Measurements from ENCODE around the gene PCNX1. TPM values are rescaled to one million over a fixed set of nuclear protein-coding genes. Genes with fewer than 3 reads are reported as not detected.
"Not testable (repeated sequence)": the region's sequence is repeated elsewhere in the genome, so short reads cannot be mapped to it uniquely, and the experiment has no call there.

Gene PCNX1
- total RNA-seq, 4 donors from 2014 or later, result 41.8 to 83.1 (median 50.5) TPM

- WGBS, 2 donors, result 68 to 77% methylated on average over 5 of the region's 5 CpGs
- TF ChIP-seq EP300 (IDR thresholded peaks at IDR 0.05), result no peak
- TF ChIP-seq, protein P1, sequence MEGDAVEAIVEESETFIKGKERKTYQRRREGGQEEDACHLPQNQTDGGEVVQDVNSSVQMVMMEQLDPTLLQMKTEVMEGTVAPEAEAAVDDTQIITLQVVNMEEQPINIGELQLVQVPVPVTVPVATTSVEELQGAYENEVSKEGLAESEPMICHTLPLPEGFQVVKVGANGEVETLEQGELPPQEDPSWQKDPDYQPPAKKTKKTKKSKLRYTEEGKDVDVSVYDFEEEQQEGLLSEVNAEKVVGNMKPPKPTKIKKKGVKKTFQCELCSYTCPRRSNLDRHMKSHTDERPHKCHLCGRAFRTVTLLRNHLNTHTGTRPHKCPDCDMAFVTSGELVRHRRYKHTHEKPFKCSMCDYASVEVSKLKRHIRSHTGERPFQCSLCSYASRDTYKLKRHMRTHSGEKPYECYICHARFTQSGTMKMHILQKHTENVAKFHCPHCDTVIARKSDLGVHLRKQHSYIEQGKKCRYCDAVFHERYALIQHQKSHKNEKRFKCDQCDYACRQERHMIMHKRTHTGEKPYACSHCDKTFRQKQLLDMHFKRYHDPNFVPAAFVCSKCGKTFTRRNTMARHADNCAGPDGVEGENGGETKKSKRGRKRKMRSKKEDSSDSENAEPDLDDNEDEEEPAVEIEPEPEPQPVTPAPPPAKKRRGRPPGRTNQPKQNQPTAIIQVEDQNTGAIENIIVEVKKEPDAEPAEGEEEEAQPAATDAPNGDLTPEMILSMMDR (IDR thresholded peaks at IDR 0.05), result no peak
- no peak for TF ChIP-seq POLR2A (IDR thresholded peaks at IDR 0.05)
- no peak overlapping the region for H3K27ac ChIP-seq
- H3K9me3 ChIP-seq, result no peaks in the 10 kb centered on the region
- no peaks in the 10 kb centered on the region for H3K27me3 ChIP-seq
- no peaks in the 10 kb centered on the region for H3K36me3 ChIP-seq
- DNase-seq (ENCODE audit: low spot score in 2 of 2), result no peak
- H3K4me3 ChIP-seq, result no peak overlapping the region
- H3K4me1 ChIP-seq, result peaks cover 0 to 25% (median 3%) of the 10 kb centered on the region in 4 donors
Measured at GRCh38 chr14:70926235-70926830, 19.1 kb downstream of the PCNX1 start.

- Histone ChIP-seq H3K27me3 (no peaks in the 10 kb centered on the region), H3K27ac (no peak overlapping the region), H3K4me1 (peaks cover 0 to 35% (median 14%) of the 10 kb centered on the region in 4 donors), H3K36me3 (no peaks in the 10 kb centered on the region), H3K9me3 (no peaks in the 10 kb centered on the region), H3K4me3 (no peak overlapping the region)
- no peak for DNase-seq (ENCODE audit: low spot score in 2 of 2)
- TF ChIP-seq, protein P1 (IDR thresholded peaks at IDR 0.05), result no peak
- TF ChIP-seq POLR2A (IDR thresholded peaks at IDR 0.05), result no peak
- TF ChIP-seq EP300 (IDR thresholded peaks at IDR 0.05), result no peak
Measured at GRCh38 chr14:70931008-70931407, 23.7 kb downstream of the PCNX1 start.

DNA sequence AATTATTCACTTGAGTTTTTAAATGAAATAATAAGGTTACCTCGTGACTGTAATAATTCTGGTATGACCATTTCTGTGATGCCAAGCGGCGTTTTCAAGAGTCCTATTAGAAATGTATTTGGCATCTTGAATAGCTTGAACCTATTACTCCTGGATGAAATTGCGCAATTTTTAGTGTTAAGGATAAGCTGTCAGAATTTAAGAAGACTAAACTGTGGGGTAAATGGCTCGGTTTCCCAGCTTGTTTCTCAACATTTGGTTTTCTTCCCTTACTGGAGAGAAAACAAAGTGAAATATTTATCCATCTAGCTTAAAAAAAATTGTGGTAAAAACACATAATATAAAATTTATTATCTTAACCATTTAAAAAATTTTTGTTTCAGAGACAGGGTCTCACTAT lies 26.8 kb downstream of the PCNX1 start:
- Histone ChIP-seq H3K9me3 (no peaks in the 10 kb centered on the region), H3K36me3 (no peaks in the 10 kb centered on the region), H3K27me3 (no peaks in the 10 kb centered on the region), H3K27ac (peak overlapping the region in 2 of 4 donors; percentile 18 to 31), H3K4me1 (peaks cover 0 to 31% (median 14%) of the 10 kb centered on the region in 4 donors), H3K4me3 (no peak overlapping the region)
- TF ChIP-seq POLR2A (IDR thresholded peaks at IDR 0.05), result no peak
- 85 to 87% methylated on average over 5 of the region's 5 CpGs for WGBS, 2 donors
- no peak for DNase-seq (ENCODE audit: low spot score in 2 of 2)

GRCh38 chr14:70934502-70935134 lies 27.4 kb downstream of the PCNX1 start:
- Histone ChIP-seq H3K27me3 (no peaks in the 10 kb centered on the region), H3K4me1 (peaks cover 0 to 31% (median 14%) of the 10 kb centered on the region in 4 donors), H3K27ac (peak overlapping the region in 2 of 4 donors; percentile 18 to 31), H3K36me3 (no peaks in the 10 kb centered on the region), H3K4me3 (no peak overlapping the region), H3K9me3 (no peaks in the 10 kb centered on the region)
- DNase-seq (ENCODE audit: low spot score in 2 of 2), result no peak
- TF ChIP-seq POLR2A (IDR thresholded peaks at IDR 0.05), result no peak
- no peak for TF ChIP-seq EP300 (IDR thresholded peaks at IDR 0.05)
- TF ChIP-seq, protein P1 (IDR thresholded peaks at IDR 0.05), result no peak
- 14 to 16% methylated on average over 2 of the region's 2 CpGs for WGBS, 2 donors

DNA sequence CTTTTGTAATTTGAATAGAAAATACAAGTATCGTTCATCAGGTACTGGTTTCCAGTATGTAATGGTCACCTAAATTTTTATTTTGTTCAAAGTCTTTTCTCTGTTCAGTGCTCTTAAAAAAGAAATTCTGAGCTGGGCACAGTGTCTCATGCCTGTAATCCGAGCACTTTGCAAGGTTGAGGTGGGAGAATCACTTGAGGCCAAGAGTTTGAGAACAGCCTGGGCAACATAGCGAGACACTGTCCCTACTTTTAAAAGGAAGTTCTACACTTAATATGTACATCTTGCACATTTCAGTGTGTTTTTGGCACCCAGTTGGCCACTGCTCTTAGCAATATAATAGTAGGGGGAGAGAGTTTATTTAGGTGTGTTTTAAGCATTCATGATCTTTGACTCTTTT lies 27.9 kb downstream of the PCNX1 start:
- WGBS, 2 donors, result 72 to 85% methylated on average over 3 of the region's 3 CpGs
- peak overlapping the region in 1 of 4 donors; percentile 31 for H3K27ac ChIP-seq
- TF ChIP-seq EP300 (IDR thresholded peaks at IDR 0.05) (no peak), POLR2A (IDR thresholded peaks at IDR 0.05) (no peak)
- TF ChIP-seq, protein P1 (IDR thresholded peaks at IDR 0.05), result no peak

DNA sequence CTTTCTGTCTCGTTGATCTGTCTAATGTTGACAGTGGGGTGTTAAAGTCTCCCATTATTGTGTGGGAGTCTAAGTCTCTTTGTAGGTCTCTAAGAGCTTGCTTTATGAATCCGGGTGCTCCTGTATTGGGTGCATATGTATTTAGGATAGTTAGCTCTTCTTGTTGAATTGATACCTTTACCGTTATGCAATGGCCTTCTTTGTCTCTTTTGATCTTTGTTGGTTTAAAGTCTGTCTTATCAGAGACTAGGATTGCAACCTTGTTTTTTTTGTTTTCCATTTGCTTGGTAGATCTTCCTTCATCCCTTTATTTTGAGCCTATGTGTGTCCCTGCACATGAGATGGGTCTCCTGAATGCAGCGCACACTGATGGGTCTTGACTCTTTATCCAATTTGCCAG lies 32.4 kb downstream of the PCNX1 start:
- Histone ChIP-seq H3K36me3 (peaks cover 0 to 14% (median 0%) of the 10 kb centered on the region in 3 donors), H3K9me3 (peaks cover 0 to 12% (median 0%) of the 10 kb centered on the region in 4 donors)
- H3K4me3 ChIP-seq; H3K27ac ChIP-seq; H3K4me1 ChIP-seq; DNase-seq (ENCODE audit: low spot score in 2 of 2); H3K27me3 ChIP-seq: not testable (repeated sequence)
- WGBS, 2 donors, result 91 to 96% methylated on average over 4 of the region's 4 CpGs

More for the DNA sequence above, 27.9 kb downstream of the PCNX1 start:
- Histone ChIP-seq H3K4me3 (no peak overlapping the region), H3K36me3 (no peaks in the 10 kb centered on the region), H3K27me3 (no peaks in the 10 kb centered on the region), H3K4me1 (peaks cover 0 to 31% (median 14%) of the 10 kb centered on the region in 4 donors), H3K9me3 (no peaks in the 10 kb centered on the region)
- DNase-seq (ENCODE audit: low spot score in 2 of 2), result no peak

DNA sequence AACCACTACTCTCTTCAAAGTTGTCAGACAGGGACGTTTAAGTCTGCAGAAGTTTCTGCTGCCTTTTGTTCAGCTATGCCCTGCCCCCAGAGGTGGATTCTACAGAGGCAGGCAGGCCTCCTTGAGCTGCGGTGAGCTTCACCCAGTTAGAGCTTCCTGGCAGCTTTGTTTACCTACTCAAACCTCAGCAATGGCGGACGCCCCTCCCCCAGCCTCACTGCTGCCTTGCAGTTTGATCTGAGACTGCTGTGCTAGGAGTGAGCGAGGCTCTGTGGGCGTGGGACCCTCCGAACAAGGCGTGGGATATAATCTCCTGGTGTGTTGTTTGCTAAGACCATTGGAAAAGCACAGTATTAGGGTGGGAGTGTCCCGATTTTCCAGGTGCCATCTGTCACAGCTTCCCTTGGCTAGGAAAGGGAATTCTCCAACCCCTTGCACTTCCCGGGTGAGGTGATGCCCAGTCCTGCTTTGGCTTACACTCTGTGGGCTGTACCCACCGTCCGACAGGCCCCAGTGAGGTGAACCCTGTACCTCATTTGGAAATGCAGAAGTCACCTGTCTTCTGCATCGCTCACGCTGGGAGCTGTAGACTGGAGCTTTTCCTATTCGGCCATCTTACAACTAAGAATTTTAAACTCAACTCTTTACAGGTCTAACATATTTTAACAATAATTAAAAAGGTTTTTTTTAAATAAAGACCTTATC lies 34.5 kb downstream of the PCNX1 start:
- WGBS, 2 donors, result 89 to 95% methylated on average over 15 of the region's 15 CpGs
- Histone ChIP-seq H3K9me3 (peaks cover 0 to 15% (median 0%) of the 10 kb centered on the region in 4 donors), H3K36me3 (peaks cover 0 to 22% (median 0%) of the 10 kb centered on the region in 3 donors)
- DNase-seq (ENCODE audit: low spot score in 2 of 2); H3K4me3 ChIP-seq; H3K4me1 ChIP-seq; H3K27ac ChIP-seq; H3K27me3 ChIP-seq: not testable (repeated sequence)

Data from tibial nerve (tissue), 4 donors.